HG02981 (cell line): ENCODE data around the gene STK39.

Experiments
- ATAC-seq: cut with Tn5 transposase; IDR thresholded peaks from one replicate; pipeline ENCODE4 v1.9.1; 2021; ENCODE audit warnings: mild to moderate bottlenecking, moderate library complexity; ENCODE audit not compliant: unreplicated experiment

STK39 gene

DNA sequence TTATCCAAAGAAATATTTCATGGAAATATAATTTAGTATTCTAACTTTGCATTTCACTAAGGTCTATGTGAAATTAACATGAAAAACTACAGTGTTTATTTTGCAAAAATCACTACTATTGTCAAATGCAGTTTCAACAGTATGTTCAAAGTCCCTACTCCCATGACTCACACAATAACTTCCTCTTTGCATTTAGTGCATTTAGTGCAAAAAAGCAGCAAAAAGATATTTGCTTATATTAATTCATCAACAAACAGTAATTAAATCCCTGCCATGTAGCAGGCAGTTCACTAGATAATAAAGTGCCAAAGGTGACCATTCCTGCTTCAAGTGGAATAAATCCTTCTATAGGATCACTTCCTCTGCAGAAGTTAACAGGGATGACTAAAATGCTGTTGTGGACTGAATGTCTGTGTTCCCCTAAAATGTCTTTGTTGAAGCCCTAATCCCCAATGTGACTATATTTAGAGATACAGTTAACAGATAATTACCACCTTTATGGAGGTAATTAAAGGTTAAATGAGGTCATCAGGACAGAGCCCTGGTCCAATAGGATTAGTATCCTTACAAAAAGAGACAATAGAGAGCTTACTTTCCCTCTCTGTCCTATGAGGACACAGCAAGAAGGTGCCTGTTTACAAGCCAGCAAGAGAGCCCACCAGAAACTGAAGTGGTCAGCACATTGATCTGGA lies 61.7 kb downstream of the STK39 start:
- no peak for ATAC-seq

DNA sequence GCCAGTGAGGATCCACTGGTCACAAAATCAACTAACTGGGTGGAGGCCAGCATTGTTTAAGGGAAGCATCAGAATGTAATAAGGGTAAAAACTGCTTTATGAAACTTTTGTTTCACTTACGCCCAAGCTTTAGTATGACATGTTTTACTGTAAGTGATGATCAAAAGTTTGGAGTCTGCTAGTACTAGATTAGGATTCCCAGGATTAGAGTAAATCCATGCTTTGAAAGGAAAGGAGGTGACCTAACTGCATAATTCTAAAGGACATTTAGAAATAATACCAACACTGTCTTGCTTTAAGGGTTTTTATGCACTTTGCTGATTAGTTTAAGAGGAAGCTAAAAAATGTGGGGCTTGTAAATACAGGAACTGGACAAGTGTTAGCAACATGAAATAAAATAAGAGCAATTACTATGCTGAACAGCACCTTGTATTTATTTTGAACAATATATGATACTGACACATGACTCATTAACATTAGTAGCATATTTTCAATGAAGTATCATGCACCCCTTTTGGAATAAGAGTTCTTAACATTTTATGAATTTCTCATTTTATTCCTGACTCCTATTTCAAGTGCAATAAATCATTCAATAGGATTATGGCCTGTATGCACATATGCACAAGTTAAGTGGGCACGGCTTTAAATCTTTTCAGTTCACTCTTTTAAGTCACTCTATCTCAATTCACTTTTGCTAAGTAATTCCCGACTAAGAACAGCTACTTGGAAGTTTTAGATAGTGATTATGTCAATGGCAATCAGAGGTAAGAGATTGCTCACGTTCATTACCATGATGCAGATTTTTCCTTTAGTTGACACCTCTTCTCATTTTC lies 62.5 kb downstream of the STK39 start:
- ATAC-seq: no peak

DNA sequence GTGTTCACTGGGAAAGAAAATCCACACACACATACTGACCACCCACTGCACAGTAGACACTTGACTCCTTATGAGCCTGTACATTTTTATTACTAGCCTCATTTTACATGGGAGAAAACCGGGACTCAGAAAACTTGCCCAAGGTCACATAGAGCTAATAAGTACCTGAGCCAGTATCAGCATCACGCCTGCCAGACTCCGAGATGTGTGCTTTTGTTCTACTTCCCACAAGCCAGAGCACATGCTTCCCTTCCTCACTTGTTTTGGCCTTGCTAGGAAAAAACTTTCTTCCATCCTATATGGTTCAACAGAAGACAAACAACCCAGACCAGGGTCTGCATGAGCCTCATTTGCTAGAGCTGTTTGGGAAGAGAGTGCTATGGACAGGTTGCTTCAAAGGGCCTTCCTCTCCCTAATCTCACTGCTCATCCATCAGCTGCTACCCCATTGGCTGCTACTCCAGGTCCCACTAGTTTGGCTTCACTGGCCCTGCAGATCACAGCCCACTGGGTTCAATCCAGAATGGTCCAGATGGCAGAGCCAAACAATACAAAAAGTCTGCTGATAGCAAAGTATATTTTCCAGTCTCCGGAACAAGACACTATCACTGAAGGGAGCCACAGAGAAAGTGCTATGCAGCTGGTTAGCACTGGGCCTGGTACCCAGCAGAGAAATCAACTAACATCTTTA lies 63.9 kb downstream of the STK39 start:
- no peak for ATAC-seq

DNA sequence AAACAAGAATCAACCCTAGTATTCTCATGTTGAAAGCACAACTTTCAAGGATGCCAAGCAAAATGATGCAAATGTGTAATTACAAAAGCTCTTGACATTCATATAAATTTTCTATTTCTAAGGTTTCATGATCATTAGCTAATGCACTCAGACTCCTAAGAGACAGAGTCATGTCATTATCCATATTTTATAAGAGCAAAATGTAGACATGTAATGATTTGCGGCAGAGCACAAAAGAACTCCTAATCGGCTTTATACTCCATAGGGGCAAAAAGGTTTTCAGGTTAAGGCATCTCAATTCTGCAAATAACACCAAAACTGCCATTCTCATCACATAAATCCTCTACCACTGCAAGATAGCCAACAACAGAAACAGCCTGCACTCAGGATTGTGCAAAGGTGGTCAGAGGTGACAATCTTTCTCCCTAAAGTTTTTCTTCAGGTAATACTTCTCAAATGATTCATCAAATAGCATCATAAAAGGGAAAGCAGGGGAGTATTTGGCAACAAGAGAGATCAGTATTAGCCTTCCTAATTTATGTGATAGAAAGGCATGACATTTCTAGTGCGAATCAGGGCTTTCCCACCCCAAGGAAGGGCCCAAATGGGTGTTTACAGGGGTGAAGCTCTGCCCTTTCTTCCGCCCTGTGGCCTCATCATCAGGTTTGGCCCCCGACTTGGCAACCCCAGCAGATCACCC lies 64.7 kb downstream of the STK39 start:
- no peak for ATAC-seq

DNA sequence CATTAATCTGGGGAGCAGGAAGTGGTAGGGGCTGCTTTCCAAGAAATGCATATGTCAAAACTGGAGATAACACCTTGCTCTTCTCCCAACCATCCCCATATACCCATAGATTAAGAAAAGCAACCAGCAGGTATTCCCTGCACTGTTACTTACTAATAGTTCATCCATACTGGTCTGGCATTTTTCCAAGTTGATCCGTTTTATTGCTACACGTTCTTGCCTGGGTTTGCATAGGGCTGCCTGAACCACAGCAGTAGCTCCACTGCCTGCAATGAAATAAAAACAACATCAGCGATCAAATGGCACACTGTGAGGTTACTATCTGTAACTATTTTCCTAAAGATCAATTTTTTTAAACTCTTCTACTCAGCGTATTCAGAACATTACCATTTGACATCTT lies 65.6 kb downstream of the STK39 start:
- no peak for ATAC-seq

DNA sequence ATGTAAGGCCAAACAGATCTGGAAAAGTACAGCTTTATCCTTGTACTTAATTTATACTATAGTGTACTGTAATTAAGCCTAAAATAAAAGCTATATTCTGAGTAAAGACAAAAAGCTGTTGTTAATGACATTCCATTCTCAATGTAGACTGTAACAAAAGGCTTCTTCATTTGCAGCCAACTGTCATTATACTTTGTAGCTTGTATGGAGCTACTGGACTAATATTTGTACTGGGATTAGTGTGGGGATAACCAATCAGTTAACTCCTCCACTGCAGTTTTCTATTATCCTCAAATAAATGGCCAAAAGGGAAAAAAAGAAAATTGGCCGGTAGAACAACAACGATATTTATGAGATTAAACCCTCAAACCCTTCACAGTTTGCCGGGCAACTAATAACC lies 66.5 kb downstream of the STK39 start:
- ATAC-seq: no peak

DNA sequence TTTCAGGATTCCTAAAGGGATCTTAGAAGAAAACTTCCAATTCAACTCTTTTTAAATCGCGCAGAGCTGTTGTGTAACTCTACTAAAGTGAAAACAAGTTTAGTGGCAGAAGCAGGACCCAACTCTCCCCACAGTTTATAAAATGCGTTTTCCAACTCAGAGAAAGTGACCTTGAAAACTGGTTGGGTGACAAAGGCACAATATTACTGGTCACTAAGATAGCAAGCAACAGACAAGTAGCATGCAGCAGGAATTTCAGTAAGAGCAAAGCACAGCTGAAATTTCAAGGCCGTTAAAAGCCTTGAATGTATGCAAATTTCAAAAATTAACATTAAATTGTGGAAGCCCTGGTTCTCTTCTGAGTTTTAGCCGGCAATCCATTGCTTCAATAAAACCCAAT lies 66.9 kb downstream of the STK39 start:
- ATAC-seq: no peak

DNA sequence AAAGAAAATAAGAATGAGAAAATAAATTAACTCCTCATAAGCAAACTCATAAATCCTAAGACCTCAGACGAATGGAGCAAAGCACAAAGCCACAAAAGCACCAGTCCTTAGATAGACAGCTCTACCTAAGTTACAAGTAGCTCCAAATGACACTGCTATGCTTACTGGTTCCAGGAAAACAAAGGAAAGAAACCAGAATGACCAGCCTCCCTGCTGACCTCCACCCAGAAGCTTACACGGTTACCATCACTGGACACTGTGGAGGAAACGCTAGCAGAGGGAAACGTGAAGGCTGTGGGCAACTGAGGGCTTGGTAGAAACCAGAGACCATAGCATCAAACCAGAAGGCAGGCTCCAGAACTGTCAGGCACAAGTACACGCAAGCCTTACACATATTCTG lies 67.8 kb downstream of the STK39 start:
- ATAC-seq: no peak

DNA sequence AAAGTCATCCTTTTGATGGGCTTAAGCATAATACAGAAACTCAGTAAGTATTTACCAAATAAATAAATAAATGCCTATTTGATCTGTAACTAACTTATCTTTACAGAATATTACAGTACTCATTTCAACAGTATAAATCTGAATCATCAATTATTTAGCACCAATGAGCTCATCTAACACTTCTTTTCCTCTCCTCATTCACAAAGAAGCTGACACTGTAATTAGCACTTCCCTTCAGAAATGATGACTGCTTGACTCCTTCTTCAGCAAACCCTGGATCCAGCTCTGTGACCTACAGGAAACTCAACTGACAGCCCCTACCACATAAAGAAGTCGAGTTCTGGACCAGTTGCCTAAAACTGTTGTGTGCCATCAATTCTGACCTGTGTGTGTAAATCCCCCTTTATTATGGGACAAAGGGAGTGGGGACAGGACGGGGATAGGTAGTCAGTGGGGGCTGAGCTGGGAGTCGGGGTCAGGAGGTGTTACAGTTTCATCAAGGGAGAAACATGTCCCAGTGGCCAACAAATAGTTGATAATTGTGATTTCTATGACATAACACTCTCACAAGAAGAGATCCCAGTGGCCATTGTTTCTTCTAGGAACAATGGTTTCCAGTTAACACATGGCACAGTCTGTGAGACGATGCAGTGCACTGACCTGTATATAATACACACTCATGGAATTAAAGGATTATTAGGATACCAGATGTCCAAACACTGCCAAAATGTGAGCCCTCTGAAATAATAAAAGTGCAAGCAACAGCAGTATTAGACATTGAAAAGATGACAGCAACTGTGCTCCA lies 68.7 kb downstream of the STK39 start:
- no peak for ATAC-seq

DNA sequence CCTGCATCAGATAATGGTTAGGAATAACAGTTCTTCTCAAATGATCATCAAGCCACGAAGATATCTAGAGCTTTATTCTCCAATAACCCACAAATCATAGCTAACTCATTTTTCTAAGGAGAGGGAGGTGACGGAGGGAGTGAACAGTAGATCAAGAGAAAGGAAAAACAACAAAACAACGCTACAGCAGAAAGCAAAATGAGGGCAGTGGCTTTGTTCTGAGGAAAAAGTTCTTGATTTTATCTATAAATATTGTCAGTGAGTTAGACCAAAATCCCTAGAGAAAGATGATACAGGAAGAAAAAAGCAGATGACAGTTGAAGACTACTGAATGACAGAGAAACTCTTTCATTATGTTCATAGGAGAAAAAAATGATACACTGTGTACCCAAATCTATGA lies 71.0 kb downstream of the STK39 start:
- ATAC-seq: no peak

DNA sequence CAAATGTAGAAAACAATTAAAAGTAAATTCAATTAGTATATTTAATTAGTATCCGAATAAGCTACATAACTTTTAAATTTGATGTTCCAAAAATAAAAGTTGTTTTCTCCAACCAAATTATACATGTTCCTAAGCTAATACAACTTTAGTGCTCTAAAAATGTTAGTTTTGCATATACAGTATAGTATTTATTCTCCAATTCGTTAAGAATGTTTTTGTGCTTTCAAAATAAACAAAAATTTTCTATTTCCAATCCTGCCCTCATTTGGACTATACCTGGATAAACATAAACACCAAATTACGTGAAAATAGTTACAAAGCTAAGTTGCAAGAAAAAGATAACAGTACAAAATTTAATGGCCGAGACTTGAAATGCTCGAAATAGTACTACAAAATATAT lies 71.9 kb downstream of the STK39 start:
- no peak for ATAC-seq

DNA sequence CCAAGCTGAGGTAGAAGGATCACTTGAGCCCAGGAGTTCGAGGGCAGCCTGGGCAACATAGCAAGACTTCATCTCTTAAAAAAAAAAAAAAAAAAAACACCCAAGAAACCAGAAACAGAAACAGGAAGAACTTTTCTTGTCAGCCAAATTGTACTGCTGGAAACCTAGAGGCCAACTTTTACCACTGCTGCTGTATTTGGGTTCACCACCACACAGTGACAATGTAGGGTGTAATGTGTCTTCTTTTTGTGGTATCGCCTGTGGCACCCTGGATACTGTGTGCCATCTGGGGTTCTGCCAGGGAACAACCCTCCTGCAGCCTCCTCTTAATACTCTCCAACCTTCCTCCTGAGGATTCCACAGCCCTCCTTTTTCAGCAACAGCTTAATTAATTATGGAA lies 72.6 kb downstream of the STK39 start:
- no peak for ATAC-seq

DNA sequence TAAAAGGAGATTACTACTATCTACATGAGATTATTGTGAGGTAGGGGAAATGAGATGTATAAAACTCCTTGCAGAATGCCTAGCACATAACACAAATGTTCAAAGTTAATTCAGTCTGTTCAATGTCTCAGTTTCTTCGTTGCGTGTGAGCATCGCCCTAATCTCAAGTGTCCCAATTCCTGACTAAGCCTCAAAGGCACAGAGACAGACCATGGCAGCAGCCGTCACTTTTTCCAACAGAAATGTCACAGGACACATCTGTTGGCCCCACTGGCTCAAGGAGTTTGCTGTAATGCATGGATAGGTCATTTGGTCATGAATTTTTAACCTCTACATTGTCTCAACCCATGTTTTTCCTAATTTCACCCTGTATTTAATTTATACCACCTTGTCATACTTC lies 75.3 kb downstream of the STK39 start:
- no peak for ATAC-seq

DNA sequence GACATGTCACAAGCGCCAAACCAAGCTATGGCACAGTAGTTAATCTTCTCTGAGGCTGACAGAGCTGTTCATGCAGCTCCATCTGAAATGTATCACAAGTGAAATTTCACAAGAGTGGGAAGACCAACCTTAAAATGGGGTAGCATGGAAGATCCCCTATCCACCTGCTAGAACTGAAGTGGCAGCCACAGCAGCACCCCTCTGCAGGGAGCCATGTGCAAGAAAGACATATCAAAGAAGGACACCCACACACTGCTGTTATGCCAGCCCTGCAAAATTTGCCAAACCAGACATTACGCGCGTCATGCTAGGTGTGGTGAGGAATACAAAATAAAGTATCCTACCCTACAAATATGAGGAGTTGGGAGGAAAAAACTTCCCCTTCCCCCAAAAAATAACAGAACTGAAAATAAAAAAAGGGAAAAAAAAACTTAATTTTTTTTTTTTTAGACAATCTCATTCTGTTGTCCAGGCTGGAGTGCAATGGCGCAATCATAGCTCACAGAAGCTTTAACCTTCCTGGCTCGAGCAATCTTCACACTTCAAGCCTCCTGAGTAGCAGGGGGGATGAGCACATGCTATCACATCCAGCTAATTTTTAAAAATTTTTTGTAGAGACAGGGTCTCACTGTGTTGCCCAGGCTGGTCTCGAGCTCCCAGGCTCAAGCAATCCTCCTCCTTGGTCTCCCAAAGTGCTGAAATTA lies 76.2 kb downstream of the STK39 start:
- no peak for ATAC-seq

DNA sequence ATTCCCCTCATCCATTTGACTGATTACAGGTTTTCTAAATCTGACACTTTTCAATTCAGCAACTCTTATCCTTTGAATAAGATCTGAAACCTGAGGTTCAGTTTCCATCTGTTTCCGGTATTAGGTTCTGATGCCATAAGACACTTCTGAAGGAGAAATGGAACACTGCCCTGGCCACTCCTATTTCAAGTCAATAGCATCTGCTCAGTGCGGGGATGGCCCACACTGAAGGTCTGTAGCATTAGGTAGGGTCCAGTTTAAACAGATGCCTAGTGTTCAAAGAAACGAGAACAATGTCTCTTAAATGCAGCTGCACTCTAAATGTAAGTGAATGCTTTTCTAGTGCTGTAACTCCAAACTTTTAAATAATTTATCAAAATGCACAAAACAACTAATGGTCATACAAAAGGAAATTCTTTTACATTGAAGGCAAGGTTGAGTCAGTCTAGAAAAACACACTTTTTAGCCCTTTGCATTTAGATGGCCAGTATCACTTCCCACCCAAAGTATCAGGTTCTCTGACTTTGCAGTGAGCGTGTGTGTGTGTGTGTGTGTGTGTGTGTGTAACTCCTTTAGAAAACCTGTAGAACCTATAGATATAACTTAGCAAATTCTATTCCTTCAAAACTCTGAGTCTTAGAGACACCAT lies 78.2 kb downstream of the STK39 start:
- ATAC-seq: no peak

DNA sequence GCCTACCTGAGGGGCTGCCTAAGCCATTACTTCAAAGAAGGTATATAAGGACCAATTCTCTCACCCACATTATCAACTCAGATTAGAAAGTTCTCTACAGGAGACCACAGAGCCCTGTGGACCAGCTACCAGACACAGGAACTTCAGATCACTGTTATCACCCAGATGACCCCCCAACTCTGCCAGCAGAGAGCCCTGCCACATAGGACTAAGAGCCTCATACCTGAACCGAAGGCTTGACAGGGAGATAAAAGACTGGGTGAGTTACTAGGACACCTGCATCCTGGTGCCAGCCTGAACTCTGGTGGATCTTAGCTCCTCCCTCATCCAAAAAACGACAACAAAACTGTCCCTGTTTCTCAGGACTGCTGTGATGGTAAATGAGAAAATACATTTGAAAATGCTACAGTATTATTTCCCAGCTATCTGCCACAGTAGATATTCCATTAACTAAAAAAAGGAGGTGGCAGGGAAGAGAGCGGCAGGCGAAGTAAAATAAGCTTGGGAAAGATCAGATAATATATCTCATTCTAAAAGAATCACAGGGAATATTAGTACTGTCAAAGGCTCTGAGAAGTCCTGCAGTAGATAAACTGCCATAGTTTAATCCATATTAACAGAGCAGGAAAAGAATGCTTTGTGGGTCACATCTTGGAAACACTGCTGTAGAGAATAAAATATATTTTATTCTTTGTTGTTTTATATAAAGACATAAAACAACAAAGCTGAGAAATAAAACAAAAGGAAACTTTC lies 79.7 kb downstream of the STK39 start:
- ATAC-seq: no peak

DNA sequence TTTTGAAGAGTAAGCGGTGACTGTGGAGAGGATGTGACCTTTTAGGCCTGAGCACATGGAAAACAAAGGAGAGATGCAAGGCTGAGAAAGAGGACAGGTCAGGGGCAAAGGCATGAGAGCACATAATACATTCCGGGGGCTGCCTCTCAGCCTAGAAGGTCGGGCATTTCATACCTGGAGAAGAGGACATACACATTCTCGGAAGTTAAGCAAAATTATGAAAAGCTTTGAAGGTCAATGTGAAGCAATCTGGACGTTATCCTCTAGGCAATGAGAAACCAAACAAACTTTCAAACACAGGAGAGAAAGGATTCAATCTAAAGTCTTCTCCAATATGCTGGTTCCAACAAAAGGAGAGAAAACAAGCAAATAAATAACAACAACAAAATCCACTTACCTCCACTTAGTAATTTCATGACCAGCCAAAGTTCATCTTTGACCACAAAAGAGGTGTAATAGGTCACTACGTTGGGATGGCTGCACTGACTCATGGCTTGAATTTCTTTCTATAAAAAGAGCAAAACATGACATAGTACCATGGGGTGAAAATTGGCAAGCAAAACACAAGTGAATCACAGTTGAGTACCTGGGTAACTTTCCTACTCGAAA lies 80.4 kb downstream of the STK39 start:
- no peak for ATAC-seq
